Effector memory CD4-positive, alpha-beta T cell (primary cell): ENCODE results near the gene COQ4.
"Not testable (repeated sequence)": the region's sequence is repeated elsewhere in the genome, so short reads cannot be mapped to it uniquely, and the experiment has no call there.

Source experiments
- DNase-seq, 3 donors: peaks; one replicate each; pipeline ENCODE4 v3.0.0-alpha.2; 2020
- H3K27ac ChIP-seq: 2 replicates; pipeline ENCODE4 v1.7.0; 2013; ENCODE audit warnings: mild to moderate bottlenecking, low read length, moderate library complexity; ENCODE audit not compliant: insufficient read depth, poor library complexity, severe bottlenecking
- H3K27me3 ChIP-seq: replicated peaks from 2 replicates; pipeline ENCODE4 v1.7.0; 2013; ENCODE audit warnings: mild to moderate bottlenecking, low read length; ENCODE audit not compliant: insufficient read depth, control insufficient read depth, poor library complexity, severe bottlenecking
- H3K36me3 ChIP-seq: 2 replicates; pipeline ENCODE4 v1.7.0; 2013; ENCODE audit warnings: mild to moderate bottlenecking, low read length, moderate library complexity; ENCODE audit not compliant: control insufficient read depth, insufficient read depth
- H3K4me1 ChIP-seq: 2 replicates; pipeline ENCODE4 v1.7.0; 2013; ENCODE audit warnings: low read length, mild to moderate bottlenecking; ENCODE audit not compliant: control insufficient read depth, insufficient read depth, poor library complexity, severe bottlenecking
- H3K4me3 ChIP-seq: 2 replicates; pipeline ENCODE4 v1.7.0; 2013; ENCODE audit warnings: low read length, low read depth, mild to moderate bottlenecking; ENCODE audit not compliant: insufficient read depth, poor library complexity, severe bottlenecking
- H3K9me3 ChIP-seq: 2 replicates; pipeline ENCODE4 v1.7.0; 2013; ENCODE audit warnings: mild to moderate bottlenecking, low read length, moderate library complexity; ENCODE audit not compliant: control insufficient read depth
- total RNA-seq, 3 donors: gene quantifications; one replicate each; lab custom pipeline; 2026; lab: John Stamatoyannopoulos, UW

Gene COQ4
- total RNA-seq, result 23.5 to 36.4 (median 28.7) reads per million in 3 donors

DNA sequence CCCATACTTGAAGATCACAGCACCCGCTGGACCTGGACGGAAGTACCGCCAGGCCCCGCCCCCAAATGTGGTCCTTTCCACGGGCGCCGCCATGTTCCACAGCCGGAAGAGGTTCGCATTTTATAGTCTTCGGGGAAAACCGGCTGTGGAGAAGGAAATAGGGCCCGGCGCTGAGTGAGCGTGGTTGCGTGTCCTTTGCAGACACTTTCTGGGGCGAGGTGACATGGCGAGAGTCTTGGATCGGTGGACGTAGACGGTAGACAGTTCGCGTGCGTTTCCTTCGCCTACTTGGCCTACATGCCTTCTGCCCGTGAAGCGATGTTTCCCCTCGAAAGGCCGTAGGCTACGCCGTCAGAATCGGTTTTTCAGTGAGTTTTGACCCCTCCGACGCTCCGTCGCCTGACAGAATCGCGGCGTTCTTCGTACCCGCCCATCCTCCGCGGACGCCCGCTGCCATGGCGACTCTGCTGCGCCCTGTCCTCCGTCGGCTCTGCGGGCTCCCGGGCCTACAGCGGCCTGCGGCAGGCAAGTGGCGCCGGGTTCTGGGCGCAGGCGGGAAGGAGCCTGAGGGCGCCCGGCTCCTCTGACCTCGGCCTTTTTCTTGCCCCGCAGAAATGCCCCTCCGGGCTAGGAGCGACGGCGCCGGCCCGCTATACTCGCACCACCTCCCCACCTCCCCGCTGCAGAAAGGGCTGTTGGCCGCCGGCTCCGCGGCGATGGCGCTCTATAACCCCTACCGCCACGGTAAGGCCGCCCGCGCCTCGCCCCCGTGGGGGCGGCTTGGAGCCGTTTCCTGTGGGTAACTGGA, at the start of gene COQ4, which contains the start of gene TRUB2:
Gene COQ4, plus strand, starts transcription at position 436 of the 808 bp plus-strand sequence. Its CDS starts 20 bp downstream, at position 456.
Gene TRUB2, minus strand, starts transcription at position 44 of the 808 bp plus-strand sequence. Its CDS starts 39 bp downstream, at position 5.
- H3K27me3 ChIP-seq, result no peaks in the 10 kb centered on the region
- peak; percentile 82 to 88 (median 87) for DNase-seq
- H3K27ac ChIP-seq, result peak within 1 kb of the TSS; percentile 84
- peaks cover 20% of the 10 kb centered on the region for H3K36me3 ChIP-seq
- H3K4me1 ChIP-seq, result peaks cover 13% of the 10 kb centered on the region
- H3K4me3 ChIP-seq, result peak within 1 kb of the TSS; percentile 70
- no peaks in the 10 kb centered on the region for H3K9me3 ChIP-seq

DNA sequence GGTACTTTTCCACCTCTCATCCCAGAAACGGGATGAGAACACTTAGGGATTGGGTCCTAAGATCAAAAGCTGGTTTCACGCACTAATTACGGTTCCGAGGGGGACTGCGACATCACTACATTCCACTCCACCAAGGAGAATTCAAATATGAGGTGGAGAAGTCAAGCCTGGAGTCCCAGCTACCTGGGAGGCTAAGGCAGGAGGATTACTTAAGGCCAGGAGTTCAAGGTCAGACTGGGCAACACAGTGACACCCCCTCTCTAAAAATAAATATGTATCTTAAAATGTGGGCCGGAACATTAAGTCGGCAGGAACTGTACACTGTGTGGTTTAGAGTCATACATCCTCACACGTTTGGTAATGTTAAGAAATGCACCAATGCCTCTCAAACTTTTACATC, 48.4 kb upstream of the COQ4 start:
- Histone ChIP-seq H3K27me3 (no peaks in the 10 kb centered on the region), H3K4me3 (no peak overlapping the region), H3K27ac (no peak overlapping the region), H3K4me1 (peaks cover 17% of the 10 kb centered on the region), H3K9me3 (no peaks in the 10 kb centered on the region), H3K36me3 (no peaks in the 10 kb centered on the region)
- no peak for DNase-seq

DNA sequence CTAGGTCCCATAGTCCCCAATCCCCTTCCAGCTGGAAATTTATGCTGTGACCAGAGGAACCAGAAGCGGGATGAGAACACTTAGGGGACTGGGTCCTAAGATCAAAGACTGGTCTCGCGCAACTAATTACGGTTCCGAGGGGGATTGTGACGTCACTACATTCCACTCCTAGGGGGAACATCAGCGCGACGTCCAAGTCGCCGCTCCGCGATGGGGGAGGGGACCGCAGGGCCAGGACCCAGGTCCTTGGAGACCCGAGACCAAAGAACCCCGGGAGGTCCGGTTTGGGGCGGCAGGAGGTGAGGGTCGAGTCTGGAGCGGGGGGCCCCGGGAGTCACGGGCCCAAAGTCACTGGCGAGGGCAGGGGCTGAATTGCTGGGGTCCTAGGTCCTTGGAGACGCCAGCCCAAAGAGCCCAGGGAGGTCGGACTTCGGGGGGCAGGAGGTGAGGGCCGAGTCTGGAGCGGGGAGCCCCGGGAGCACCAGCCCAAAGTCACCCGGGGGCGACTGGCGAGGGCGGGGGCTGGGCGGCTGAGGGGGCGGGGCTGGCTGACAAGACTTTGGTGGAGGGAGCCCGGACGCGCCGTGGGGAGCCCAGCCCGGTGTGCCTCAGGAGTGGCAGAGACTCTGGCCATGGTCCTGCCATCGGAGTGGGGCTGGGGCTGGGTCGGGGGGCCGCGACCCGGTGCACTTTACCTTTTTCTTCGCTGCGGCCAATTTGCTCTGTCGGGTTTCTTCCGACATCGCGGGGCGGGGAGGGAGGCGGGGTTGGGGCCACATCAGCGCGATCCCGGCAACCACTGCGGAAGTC, 47.2 kb upstream of the COQ4 start, which contains the start of gene GOLGA2:
Gene GOLGA2, minus strand, starts transcription at position 810 of the 810 bp plus-strand sequence. Its CDS starts 31 bp downstream, at position 779.
- H3K4me3 ChIP-seq, result peak within 1 kb of the TSS; percentile 90
- H3K36me3 ChIP-seq, result no peaks in the 10 kb centered on the region
- H3K9me3 ChIP-seq, result no peaks in the 10 kb centered on the region
- no peak for DNase-seq
- H3K4me1 ChIP-seq, result peaks cover 17% of the 10 kb centered on the region
- H3K27me3 ChIP-seq, result no peaks in the 10 kb centered on the region
- peak within 1 kb of the TSS; percentile 83 for H3K27ac ChIP-seq

DNA sequence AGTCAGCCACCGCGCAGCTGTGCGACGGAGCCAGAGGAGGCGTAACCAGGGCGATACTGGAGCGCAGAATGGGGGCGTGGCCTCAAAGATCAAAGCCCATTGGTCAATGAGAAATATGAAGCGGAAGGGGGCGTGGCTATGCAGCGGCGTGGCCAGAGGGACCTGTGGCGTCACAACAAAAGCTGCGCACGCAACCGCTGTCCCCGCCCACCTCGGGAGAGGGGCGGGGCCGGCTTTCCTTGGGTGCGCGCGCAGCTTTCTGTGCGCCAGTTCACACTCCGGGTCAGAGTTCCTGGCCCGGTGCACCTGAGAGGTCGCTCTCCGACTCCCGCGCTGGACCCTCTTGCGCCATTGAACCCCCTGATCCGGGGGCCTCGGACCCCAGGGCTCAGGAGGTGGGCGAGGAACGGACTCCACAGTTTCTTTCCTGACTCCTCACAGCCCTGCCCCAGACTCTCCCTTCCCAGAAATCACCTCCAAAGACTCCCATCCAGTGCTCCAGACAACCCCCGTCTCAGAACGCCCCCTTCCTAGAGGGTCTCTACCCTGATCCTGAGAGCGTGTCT, 46.5 kb upstream of the COQ4 start, which contains the start of gene SWI5:
Gene SWI5, plus strand, starts transcription at position 269 of the 566 bp plus-strand sequence.
- Histone ChIP-seq H3K4me1 (peaks cover 17% of the 10 kb centered on the region), H3K27me3 (no peaks in the 10 kb centered on the region), H3K9me3 (no peaks in the 10 kb centered on the region), H3K27ac (peak within 1 kb of the TSS; percentile 83), H3K36me3 (no peaks in the 10 kb centered on the region), H3K4me3 (peak within 1 kb of the TSS; percentile 90)
- peak; percentile 99 to 100 (median 100) for DNase-seq

DNA sequence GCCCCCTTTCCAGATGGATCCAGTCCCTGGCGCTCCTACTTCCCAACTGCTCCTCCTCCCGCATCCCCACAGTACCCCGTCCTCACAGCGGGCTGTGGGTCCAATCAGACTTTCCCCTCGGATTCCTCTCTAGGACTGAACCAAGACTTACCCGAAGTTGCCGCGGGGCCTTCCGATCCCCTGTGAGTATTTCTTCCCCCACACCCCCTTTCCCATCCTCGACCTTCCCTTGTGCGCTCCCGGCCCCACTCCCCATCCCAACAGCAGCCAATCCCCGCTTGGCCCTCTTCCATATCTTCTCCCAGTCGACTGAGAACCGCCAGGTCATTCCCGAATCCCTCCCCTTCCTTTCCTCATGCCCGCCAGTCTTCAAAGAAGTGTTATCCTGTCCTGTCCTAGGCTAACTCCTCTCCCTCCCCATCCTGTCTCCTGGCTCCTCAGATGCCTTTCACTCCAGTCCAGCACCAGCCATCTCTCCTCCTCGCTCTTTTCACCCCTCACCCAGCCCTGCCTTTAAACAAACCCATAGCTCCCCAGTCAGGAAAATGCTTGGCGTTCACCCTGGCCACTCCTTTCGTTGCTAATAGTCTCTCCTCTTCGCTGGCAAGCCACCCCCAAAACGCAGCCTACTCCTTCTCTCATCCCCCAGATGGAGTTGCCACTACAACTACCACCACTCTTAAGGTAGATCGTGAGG, 45.9 kb upstream of the COQ4 start:
- H3K36me3 ChIP-seq, result no peaks in the 10 kb centered on the region
- peaks cover 17% of the 10 kb centered on the region for H3K4me1 ChIP-seq
- no peaks in the 10 kb centered on the region for H3K9me3 ChIP-seq
- peak overlapping the region; percentile 90 for H3K4me3 ChIP-seq
- peak overlapping the region; percentile 80 for H3K27ac ChIP-seq
- no peaks in the 10 kb centered on the region for H3K27me3 ChIP-seq
- DNase-seq, result no peak

DNA sequence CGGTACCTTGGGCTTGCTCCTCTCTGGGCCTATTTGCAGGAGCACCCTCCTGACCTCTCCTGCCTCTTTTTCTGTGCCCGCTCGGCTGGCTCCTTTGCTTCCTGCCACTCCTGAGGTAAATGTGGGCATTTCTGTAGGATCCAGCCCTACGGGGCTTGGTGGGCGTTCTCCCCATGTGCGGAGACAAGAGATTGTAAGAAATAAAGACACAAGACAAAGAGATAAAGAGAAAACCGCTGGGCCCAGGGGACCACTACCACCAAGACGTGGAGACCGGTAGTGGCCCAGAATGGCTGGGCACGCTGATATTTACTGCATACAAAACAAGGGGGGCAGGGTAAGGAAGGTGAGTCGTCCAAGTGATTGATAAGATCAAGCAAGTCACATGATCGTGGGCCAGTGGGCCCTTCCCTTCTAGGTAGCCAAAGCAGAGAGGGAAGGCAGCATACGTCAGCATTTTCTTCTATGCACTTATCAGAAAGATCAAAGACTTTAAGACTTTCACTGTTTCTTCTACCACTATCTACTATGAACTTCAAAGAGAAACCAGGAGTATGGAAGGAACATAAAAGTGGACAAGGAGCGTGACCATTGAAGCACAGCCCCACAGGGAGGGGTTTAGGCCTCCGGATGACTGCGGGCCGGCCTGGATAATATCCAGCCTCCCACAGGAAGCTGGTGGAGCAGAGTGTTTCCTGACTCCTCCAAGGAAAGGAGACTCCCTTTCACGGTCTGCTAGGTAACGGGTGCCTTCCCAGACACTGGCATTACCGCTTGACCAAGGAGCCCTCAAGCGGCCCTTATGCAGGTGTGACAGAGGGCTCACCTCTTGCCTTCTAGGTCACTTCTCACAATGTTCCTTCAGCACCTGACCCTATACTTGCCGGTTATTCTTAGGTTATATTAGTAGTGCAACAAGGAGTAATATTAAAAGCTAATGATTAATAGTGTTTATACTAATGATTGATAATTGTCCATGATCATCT, 43.3 kb upstream of the COQ4 start:
- H3K4me3 ChIP-seq, DNase-seq, H3K27me3 ChIP-seq, H3K36me3 ChIP-seq, H3K27ac ChIP-seq, H3K9me3 ChIP-seq: not testable (repeated sequence)
- peaks cover 17% of the 10 kb centered on the region for H3K4me1 ChIP-seq

DNA sequence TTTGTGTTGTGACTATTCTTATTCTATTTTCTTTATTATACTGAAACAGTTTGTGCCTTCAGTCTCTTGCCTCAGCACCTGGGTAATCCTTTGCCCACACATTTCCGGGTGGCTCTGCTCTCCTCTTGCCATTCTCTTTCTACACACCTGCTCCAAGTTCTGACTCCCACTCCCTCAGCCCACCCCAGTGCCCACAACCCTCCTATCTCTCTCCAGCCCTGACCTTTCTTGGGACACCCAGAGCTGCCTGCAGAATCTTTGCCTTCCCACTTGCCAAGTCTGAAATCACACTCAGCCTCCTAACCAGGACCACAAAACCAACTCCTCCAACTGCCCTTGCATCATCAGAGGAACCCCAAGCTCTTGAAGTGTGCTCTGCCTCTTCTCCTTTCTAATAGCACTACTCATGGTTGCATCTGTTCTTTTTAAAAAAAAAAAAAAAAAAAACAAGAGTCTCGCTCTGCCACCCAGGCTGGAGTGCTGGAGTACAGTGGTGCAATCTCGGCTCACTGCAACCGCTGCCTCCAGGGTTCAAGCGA, 42.5 kb upstream of the COQ4 start:
- no peak overlapping the region for H3K4me3 ChIP-seq

DNA sequence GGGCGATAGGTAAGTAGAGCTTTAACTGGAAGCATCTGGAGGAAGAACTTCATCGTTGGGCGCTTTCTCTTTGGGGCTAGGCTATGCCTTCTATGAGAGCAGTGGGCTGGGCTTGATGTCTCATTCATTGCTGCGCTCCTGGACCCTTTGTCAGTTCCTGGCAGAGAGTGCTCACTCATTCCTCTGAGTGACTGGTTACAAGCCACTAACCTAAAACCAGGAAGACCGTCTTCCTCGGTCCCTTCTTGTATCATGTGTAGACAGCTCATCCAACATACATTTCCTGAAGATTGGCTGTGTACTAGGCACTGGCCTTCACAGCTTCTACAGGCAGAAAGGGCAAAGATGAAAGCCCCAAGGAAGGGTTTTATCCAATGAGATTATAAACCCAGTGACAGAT, 40.1 kb upstream of the COQ4 start:
- Histone ChIP-seq H3K9me3 (no peaks in the 10 kb centered on the region), H3K27ac (no peak overlapping the region), H3K4me3 (no peak overlapping the region), H3K4me1 (no peaks in the 10 kb centered on the region), H3K36me3 (peaks cover 15% of the 10 kb centered on the region), H3K27me3 (no peaks in the 10 kb centered on the region)
- no peak for DNase-seq

More for the DNA sequence above, 42.5 kb upstream of the COQ4 start:
- H3K36me3 ChIP-seq, result no peaks in the 10 kb centered on the region
- peaks cover 13% of the 10 kb centered on the region for H3K4me1 ChIP-seq
- H3K9me3 ChIP-seq, result no peaks in the 10 kb centered on the region
- no peaks in the 10 kb centered on the region for H3K27me3 ChIP-seq
- no peak for DNase-seq
- no peak overlapping the region for H3K27ac ChIP-seq
